GM21515 (cell line): ENCODE data around the gene IRF9.

Experiments
- ATAC-seq: cut with Tn5 transposase; IDR thresholded peaks from one replicate; pipeline ENCODE4 v1.9.1; 2021; ENCODE audit not compliant: unreplicated experiment

Gene IRF9

DNA sequence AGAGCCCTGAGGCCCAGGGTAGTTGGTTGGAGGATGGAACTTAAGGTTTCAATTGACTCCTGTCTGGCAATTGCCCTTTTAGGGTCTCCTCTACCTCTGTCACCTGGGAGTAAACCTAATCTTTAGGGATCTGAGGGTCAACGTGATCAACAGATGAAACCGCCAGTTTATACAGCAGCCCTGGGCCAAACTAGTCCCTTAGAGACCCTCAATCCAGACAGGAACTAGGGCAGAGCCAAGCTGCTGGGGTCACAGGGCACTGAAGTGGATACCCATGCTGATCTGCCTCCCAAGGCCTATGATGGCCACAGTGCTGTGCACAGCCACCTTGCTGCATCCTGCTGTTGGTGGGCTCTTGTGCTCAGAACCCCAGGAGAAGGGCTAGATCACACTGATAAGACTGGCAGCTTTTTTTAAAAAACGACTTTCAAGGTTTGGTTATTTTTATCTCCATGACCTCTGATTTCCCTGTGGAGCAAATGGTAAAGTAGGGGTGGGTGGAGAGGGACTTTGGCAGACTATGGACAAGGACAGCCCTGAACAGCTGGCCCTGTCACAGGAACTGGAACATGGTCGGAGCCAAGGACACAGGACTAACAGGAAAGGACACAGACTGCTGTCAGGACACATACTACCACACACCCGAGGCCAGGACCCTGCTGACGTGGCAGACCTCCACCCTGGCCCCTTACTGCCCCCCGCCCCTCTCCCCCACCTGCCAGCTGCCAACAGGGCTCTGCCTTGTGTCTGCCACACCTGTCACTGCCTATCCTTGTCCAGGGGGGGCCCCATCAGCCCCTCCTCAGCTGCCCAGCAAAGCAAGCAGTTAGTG lies 30.1 kb upstream of the IRF9 start:
- ATAC-seq = no peak

DNA sequence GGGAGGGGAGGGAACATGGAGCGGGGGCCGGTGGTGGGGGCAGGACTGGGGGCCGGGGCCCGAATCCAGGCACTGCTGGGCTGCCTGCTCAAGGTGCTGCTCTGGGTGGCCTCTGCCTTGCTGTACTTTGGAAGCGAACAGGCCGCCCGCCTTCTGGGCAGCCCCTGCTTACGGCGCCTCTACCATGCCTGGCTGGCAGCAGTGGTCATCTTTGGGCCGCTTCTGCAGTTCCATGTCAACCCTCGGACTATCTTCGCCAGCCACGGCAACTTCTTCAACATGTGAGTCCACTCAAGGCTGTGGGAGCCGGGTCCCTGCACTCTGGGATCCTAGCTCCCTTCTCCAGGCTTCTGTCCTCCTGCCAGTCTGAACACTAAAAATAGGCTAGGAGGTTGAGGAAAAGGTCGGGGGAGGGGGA lies 29.5 kb upstream of the IRF9 start:
- no peak for ATAC-seq

DNA sequence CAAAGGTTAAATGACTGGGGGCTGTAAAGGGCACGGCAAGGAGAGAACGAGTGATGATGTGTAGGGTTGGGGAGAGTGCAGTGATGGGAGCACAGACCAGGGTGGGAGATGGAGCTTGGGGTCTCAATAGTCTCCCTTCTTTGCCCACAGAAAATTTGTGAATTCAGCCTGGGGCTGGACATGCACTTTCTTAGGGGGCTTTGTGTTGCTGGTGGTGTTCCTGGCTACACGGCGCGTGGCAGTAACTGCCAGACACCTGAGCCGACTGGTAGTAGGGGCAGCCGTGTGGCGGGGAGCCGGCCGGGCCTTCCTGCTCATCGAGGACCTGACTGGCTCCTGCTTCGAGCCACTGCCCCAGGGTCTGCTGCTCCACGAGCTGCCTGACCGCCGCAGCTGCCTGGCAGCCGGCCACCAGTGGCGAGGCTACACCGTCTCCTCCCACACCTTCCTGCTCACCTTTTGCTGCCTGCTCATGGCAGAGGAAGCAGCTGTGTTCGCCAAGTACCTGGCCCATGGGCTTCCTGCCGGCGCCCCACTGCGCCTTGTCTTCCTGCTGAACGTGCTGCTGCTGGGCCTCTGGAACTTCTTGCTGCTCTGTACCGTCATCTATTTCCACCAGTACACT lies 28.9 kb upstream of the IRF9 start:
- no peak for ATAC-seq

DNA sequence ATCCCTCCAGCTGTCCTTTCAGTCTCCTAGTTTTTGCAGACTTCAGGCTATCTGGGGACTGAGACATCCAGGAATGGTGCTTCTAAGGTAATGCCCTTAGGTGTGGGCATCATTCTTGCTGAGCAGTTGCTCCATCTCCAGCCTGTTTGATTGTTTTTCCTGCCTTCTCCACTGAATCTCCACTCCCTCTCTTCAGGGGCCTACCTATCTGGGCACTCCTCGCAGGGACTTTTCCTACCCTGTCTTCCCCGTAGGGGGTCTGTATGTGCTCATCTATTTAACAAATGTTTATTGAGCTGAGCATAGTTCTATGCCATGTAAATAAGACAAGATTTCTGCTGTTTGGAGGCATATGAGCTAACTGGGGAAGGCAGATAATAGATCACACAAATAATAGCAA lies 28.1 kb upstream of the IRF9 start:
- ATAC-seq = no peak

DNA sequence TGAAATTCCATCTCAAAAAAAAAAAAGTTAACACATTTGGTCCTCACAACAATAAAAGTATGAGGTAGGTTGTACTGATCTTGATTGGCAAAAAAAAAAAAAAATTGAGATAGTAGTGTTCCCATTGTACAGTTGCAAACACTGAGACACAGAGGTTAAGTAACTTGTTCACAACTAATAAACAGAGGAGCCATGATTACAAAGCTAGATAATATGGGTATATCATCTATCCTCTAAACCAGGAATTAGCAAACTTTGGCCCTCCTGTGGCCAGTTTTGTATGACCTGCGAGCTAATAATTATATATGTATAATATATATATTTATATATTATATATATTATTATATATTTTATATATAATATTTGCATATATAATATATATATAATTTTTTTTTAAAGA lies 27.3 kb upstream of the IRF9 start:
- no peak for ATAC-seq

DNA sequence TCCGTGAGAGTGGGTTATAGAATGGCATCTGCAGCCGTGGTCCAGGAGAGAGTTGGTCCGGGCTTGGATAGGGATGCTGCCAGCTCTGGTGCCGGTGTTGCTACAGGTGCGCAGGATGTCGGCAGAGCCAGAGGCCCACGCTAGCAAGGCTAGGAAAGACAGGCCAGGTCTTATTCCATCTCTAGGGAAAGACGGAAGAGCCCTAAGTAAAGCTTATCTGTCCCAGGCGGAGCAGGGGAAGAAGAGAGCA lies 25.6 kb upstream of the IRF9 start:
- peak; percentile 4 for ATAC-seq

DNA sequence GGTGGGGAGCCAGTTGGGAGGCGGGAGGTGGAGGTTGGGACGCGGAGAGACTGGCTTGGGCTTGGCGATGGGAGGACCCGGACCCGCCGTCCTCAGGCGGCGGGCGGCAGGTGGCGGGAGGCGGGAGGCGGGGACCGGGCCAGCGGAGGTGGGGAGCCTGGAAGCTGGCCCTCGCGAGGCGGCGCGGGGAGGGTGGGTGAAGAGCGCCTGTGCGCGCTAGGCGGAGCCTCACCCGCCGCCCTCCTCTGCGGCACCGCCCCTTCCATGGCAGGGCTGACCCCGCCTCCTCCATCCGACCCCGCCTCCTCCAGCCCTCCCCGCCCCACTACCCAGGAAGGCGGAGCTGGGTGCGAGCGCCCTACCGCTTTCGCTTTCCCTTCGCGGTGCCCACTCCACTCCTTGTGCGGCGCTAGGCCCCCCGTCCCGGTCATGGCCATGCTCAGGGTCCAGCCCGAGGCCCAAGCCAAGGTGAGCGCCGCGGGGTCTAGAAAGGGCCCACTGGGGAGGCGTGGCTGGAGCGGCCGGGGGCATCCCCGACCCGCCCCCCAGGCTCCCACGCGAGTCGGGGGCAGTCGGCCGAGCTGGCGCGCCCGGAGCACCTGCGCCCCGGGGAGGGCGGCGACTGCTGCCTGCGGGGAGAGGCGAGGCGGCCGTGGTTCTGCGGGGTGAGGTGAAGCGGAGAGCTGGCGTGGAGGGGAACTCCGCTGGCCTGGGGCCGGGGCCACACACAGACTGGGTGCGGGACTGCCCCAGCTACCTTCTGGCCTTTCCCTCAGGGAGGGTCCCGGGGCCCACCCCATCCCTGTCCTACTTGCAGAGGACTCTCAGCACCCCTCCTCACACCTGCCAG lies 25.0 kb upstream of the IRF9 start, which contains the start of gene PSME1:
PSME1 (plus strand) TSS at position 361 of the 850 bp plus-strand sequence; CDS start at position 430, 69 bp downstream.
- peak; percentile 79 for ATAC-seq

DNA sequence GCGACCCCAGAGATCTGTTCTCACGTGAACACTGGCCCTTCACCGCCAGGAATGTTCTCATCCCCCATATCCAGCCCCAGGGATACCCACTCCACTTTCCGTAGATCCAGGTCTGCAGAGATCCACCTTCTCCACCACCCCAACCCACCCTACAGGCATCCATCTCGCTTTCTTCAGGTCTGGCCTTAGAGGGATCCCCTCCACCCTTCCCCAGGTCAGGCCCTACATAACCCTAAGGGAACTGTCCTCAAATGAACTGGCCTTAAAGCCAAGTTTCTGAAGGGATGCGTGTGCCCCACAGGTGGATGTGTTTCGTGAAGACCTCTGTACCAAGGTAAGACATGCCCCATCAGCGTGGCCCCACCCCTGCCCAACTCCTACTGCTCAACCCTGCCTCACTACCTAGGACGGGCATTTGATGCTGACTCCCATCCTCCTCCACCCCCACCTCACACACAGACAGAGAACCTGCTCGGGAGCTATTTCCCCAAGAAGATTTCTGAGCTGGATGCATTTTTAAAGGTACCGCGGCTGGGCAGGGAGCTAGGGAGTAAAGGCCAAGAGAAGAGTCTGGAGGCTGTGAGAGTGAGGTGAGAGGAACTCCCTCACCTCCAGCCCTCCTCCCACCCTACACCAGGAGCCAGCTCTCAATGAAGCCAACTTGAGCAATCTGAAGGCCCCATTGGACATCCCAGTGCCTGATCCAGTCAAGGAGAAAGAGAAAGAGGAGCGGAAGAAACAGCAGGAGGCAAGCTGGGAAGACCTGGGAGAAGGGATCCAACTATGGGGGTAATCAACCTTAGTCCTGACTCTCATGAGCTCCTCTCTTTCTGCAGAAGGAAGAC lies 24.2 kb upstream of the IRF9 start:
- no peak for ATAC-seq

DNA sequence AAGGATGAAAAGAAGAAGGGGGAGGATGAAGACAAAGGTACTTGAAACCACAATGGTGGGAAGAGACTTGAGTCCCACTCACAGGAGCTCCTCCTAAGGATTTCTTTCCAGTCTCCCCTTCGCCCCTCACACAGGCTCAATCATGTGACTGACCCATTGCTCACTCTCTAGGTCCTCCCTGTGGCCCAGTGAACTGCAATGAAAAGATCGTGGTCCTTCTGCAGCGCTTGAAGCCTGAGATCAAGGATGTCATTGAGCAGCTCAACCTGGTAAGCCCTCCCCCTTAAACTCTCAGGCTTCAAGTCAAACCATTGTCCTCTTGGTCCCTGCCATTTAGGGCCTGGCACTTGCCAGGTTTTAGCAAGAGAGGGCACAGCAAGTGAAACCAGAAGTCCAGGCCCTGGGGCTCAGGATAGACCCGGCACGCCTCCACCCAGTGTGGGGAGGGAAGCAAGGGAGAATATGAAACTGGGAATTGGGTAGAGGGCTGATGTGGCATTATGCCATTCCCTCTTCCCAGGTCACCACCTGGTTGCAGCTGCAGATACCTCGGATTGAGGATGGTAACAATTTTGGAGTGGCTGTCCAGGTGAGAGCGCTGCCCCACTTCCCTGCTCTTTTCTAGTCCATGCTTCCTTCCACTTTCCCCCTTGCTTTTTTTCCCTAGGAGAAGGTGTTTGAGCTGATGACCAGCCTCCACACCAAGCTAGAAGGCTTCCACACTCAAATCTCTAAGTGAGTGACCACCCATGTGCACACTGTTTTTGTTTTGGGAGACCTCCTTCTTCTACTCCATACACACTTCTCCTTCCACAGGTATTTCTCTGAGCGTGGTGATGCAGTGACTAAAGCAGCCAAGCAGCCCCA lies 23.3 kb upstream of the IRF9 start:
- no peak for ATAC-seq

DNA sequence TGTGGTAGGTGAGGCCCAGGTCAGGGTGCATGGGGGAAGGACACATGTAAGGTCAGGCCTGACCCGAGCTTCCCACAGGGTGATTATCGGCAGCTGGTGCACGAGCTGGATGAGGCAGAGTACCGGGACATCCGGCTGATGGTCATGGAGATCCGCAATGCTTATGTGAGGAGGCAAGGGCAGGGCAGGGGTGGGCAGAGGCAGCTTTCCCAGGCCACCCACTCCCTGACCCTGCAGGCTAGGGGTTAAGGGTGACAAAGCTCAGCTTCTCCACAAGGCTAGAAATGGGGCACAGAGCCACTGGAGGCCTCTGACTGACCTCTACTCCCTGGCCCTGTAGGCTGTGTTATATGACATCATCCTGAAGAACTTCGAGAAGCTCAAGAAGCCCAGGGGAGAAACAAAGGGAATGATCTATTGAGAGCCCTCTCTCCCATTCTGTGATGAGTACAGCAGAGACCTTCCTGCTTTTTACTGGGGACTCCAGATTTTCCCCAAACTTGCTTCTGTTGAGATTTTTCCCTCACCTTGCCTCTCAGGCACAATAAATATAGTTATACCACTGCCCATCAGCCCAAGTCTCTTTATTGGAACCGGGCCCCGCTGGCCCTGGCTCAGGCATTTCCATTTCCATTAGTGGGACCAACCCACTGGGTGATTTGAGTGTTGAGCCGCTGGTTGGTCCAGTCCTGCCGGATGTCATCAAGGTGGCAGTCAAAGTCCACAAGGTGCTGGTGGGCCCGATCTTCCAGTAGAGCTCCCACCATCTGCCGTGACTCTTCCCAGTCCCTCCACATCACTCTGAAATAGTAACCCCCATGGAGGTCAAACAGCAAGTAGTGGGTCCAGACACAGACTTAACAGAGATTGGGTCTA lies 22.4 kb upstream of the IRF9 start:
- no peak for ATAC-seq

DNA sequence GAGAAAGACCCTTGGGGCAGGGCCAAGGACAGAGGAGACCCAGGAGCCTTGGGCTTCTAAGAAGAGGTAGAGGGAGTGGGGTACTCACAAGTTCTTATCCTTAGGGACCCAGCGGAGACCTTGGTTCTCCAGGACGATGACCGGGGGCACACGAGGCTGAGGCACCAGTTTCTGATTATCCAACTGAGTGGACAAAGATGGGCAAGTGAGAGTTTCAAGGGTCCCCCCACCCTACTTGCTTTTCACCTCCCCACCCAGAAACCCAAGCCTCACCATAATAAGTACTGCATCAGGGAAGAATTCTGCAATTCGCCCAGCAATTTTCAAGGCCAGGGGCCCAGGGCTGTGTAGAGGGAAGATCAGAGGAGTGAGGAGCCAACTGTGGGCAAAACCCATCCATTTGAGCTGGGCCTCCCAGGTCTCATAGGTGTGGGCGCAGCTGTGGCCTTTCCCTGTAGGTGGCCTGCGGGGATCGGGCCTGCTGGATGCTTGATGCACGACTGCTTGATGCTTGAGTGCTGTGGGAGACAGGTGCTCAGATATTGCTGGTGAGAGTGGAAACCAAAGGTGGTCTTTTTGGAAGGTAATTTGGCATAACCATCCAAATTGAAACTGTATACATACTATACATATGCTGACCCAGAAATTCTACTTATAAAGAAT lies 21.7 kb upstream of the IRF9 start:
- ATAC-seq = no peak

DNA sequence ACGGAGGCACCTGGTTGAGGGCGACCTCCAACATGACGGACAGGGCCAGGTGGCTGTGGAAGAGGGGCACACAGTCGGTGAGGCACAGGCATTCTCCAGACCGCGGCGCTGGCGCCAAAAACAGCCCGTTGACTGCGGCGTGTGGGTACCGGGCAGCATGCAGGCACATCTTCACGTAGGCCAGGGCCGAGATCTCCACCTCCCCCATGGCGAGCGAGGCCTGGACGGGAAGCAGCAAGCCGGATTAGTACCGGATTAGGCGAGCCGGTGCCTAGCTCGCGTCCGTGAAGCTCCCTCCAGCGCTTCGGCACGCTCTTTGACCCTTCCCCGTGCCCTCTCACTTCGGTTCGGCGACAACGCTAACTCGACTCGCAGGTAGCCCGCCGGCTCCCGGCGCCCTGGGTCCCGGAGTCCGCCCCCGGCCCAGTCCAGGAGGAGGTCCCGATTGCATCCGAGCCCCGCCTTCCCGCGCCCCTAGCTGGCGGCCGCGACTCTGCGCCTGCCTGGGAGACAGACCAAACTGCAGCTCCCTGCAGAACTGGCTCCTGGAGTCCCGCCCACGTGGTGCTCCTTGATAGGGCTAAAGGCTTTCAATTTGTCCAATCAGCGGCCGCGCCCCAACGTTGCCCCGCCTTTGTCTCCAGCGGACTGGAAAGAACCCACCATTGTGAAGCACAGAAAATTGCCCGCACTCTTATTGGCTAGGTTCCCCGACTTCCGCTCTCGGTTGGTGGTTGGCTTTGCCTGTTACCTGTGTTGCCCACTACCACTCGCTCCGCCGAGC lies 19.8 kb upstream of the IRF9 start, which contains the start of gene EMC9:
EMC9 (minus strand) TSS at position 495 of the 784 bp plus-strand sequence; CDS start at position 208, 287 bp downstream.
- ATAC-seq = peak; percentile 79

DNA sequence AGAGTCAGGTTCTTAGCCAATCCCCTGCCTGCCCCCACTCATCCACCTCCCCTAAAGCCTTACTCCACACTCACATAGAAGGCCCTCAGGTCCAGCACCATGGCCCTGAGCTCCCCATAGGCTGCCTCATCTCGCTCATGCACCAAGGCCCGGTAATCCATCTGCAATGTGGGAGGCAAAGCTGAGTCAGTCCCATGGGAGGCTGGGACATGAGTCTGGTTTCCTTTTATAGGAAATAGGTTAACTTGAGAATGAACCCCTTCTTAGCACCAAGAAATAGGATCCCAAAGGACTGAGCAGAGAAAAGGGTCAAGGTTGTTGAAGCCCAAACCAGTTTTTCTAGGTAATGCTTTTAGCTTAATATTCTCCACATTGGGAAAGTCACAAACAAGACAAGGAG lies 17.6 kb upstream of the IRF9 start:
- no peak for ATAC-seq

DNA sequence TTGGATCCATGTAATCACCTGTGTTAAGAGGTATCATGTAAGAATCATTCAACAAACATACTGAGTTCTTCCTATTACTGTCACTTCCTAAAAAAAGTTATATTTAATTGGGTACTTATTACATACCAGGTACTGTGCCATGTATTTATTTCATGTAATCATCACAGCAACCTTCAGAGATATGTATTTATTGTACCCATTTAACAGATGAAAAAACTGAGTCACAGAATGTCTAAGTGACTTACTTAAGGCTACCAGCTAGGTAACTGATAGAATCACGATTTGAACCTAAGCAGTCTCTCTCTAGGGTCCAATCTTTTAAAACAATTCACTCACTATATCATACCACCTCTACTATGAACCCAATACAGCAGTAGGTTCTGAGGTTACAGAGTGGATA lies 16.6 kb upstream of the IRF9 start:
- ATAC-seq = no peak

DNA sequence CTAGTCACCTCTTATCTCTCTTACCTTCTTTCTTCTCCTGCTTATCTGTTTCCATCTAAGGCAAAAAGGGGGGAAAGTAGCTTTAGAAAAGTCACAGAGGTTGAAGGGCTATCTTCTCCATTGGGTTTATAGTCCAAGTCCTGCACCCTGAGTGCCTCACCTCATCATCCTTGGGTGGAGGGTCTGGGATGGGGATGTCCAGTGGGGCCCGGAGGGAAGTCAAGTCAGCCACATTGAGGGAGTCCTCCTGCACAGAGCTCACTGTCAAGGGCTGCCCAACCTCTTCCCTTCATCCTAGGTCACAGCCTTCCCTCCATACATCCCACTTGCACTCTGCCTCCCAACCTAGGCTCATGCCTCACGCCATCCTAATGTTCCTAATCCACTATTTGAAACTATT lies 15.8 kb upstream of the IRF9 start:
- no peak for ATAC-seq

DNA sequence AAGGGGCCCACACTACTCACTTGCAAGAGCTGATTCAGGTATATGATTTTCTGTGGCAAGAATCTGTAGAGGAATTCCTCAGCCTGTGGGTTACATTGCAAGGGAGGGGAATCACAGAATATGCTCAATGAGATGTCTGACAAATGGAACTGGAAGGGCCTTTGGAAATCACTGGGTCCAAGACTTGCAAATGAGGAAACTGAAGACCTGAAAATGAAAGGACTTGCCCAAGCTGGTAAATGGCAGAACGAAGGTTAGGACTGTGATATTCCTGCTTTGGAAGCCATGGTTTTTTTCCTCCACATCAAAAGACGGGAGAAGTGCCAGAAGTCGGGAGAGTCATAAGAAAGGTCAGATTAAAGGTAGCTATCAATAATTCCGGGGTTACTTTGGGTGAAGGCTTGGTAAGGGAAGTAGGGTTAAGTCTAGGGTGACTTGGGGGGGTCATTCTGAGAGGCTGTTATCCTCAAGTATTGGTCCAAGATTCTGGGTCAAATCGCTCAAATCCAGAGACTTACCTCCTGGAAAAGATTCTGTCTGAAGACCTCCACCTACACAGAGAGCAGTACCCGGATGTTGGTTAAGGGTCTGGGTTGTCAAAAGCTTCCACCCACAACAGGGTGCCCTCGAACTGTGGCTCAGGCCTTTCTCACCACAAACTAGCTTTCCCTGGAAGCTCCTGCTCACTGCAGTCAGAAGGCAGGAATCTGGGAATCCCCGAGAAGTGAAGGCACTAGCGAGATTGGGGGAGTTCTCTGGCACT lies 15.2 kb upstream of the IRF9 start:
- no peak for ATAC-seq

DNA sequence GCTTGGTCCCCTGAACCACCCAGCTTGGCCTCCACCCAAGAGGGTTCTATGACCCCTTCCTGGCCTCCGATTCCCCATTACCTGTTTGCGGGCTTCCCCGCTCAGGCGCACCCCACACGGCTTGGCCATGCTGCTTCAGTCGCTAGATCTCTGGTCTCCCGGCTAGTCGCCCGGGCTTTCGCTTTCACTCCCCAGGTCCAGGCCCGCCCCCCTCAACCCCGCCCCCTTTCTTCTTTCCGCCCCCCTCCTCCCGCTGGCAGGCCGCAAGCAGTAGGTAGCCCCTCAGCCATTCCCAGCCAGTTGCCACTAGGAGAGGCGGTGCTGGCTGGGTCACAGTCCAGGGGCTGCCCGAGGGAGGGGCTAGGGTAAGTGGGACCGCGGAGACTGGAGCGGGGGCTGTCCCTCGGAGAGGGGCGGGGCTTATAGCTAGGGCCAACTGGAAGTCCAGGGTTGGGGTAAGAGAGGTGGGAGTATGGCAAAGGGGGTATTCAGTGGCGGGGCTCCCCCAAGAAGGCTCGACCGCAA lies 14.6 kb upstream of the IRF9 start, which contains the start of gene PSME2:
PSME2 (minus strand) TSS at position 158 of the 525 bp plus-strand sequence; CDS start at position 129, 29 bp downstream.
- ATAC-seq = peak; percentile 55
